ENCODE measurements around the gene ADAR. TPM values are rescaled to one million over a fixed set of nuclear protein-coding genes. Genes with fewer than 3 reads are reported as not detected.

ADAR gene
- total and polyA plus RNA-seq, 2 of the 8 experiments (the other 6 are each of a cell fraction or from before 2014, with no cell fraction given): 125 to 242 TPM

DNA sequence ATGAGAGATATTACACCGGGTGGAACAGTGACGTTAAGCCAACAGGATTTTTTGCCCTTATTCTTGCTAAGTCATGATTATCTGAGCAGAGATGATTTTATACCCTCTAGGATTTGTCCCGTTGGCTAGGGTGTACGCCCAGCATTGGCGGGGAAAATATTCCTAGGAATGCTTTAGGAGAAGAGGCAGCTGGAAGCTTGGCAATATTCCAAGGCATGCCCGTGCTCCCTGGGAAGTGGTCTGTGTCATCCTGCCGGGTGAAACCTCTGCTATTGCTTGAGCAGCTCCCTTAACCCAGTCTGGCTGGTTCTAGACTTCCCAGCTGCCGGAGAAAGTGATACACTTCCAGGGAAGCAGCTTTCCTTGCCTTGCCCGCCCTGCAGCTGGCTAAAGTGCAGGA lies 24.2 kb downstream of the ADAR start:
- Histone ChIP-seq H3K23me2 (ENCODE audit: low read depth, low read length) (no peaks in the 10 kb centered on the region), H2BK120ac (replicated peaks; ENCODE audit: low read depth, low read length) (no peak overlapping the region), H2AFZ (ENCODE audit: low read length) (no peak overlapping the region), H3K4ac (replicated peaks; ENCODE audit: insufficient read length, low read depth, low read length) (no peak overlapping the region), H4K8ac (ENCODE audit: extremely low read depth, insufficient read depth, low read length) (no peak overlapping the region), H3K4me3 (ENCODE audit: extremely low read depth in 1 of 4, insufficient read depth in 2 of 4, low read depth in 3 of 4, low read length in 4 of 4) (no peak overlapping the region), H3K14ac (ENCODE audit: insufficient read length) (no peak overlapping the region), H2AK5ac (ENCODE audit: low read depth, low read length) (no peak overlapping the region), H2BK12ac (ENCODE audit: low read depth, low read length) (no peak overlapping the region), H4K20me1 (replicated peaks in 1 of 2; ENCODE audit: control insufficient read depth in 1 of 2, insufficient read depth in 2 of 2, low read length in 2 of 2) (peaks cover 7 to 18% of the 10 kb centered on the region in 2 experiments), H3K23ac (ENCODE audit: insufficient read length) (no peak overlapping the region), H3K4me2 (ENCODE audit: insufficient read depth in 1 of 2, low read depth in 2 of 2, low read length in 2 of 2) (no peak overlapping the region), H3K9ac (replicated peaks in 1 of 4; ENCODE audit: extremely low read depth in 1 of 4, low read depth in 3 of 4, low read length in 3 of 4) (no peak overlapping the region; a peak in 1 of 7 replicates), H3K4me1 (replicated peaks in 1 of 4; ENCODE audit: control insufficient read depth in 3 of 4, insufficient read depth in 4 of 4, low read length in 3 of 4) (no peaks in the 10 kb centered on the region), H3K56ac (replicated peaks; ENCODE audit: insufficient read length, low read depth, low read length) (no peak overlapping the region), H3K27me3 (replicated peaks in 1 of 4; ENCODE audit: control insufficient read depth in 3 of 4, extremely low read depth in 1 of 4, insufficient read depth in 3 of 4, low read length in 3 of 4) (no peaks in the 10 kb centered on the region), H4K5ac (ENCODE audit: insufficient read length, low read depth, low read length) (no peak overlapping the region), H2BK5ac (ENCODE audit: low read depth, low read length) (no peak overlapping the region), H4K91ac (replicated peaks; ENCODE audit: insufficient read length, low read length) (no peak overlapping the region), H3K36me3 (ENCODE audit: control insufficient read depth in 2 of 4, insufficient read depth in 4 of 4, low read length in 3 of 4) (peaks cover 72 to 97% (median 87%) of the 10 kb centered on the region in 4 experiments), H3K79me1 (ENCODE audit: low read depth, low read length) (peaks cover 2% of the 10 kb centered on the region; the same call in 1 of the 2 replicates), H3K9me3 (ENCODE audit: insufficient read depth in 2 of 2, low read depth in 1 of 2, low read length in 1 of 2) (no peaks in the 10 kb centered on the region), H2BK15ac (ENCODE audit: low read length) (no peak overlapping the region), H2BK20ac (ENCODE audit: low read length) (no peak overlapping the region), H3K27ac (ENCODE audit: low read depth, low read length) (no peak overlapping the region), H3K79me2 (ENCODE audit: control insufficient read depth in 1 of 2, insufficient read depth in 2 of 2, low read length in 2 of 2) (no peaks in the 10 kb centered on the region), H3K18ac (ENCODE audit: extremely low read depth, low read length) (no peak overlapping the region)
- DNase-seq (ENCODE audit: low read depth in 1 of 2, low spot score in 2 of 2): no peak
- TF ChIP-seq SRF (IDR thresholded peaks at IDR 0.05; ENCODE audit: low read depth, low read length) (no peak), CBX5 (IDR thresholded peaks at IDR 0.05; ENCODE audit: low read depth, low read length) (no peak), POLR2AphosphoS5 (IDR thresholded peaks at IDR 0.05; ENCODE audit: low read depth, low read length) (no peak), TAF7 (optimal IDR thresholded peaks at IDR 0.05; ENCODE audit: borderline replicate concordance, low read depth, low read length) (no peak), PHF8 (conservative IDR thresholded peaks at IDR 0.05; ENCODE audit: low read depth, low read length) (no peak), BRCA1 (IDR thresholded peaks at IDR 0.05; ENCODE audit: low read depth, low read length) (no peak), YY1 (IDR thresholded peaks at IDR 0.05; ENCODE audit: low read depth, low read length) (no peak), SIN3A (conservative IDR thresholded peaks at IDR 0.05 in 1 of 2, IDR thresholded peaks at IDR 0.05 in 1 of 2; ENCODE audit: low read depth in 1 of 2, low read length in 2 of 2) (no peak)
- ChIA-PET CTCF (ENCODE audit: partially characterized antibody) (interaction anchor here (1.4 kb wide), 1 partner anchor 24 kb away, joined by 4 read pairs; no protein-coding TSS in a partner anchor), POLR2A (ENCODE audit: partially characterized antibody) (interaction anchor here (1.7 kb wide), 1 partner anchor 14 kb away, joined by 3 read pairs; no protein-coding TSS in a partner anchor)
- FAIRE-seq: no peak
- 82% methylated on average over 9 of the region's 9 CpGs; no CpG with 5 or more reads in 1 of the 2 experiments for WGBS, 2 experiments (ENCODE audit: extremely low coverage in 1 of 2, insufficient coverage in 1 of 2, insufficient read length in 1 of 2, insufficient replicate concordance in 2 of 2, low coverage in 1 of 2, low lambda C conversion rate in 2 of 2, missing lambda C conversion rate in 1 of 2)
